Subcutaneous adipose tissue (tissue), 4 donors: ENCODE measurements around the gene SKI. TPM values are rescaled to one million over a fixed set of nuclear protein-coding genes. Genes with fewer than 3 reads are reported as not detected.

Experiments used
- total RNA-seq, 4 donors: library from RNA; depleted of rRNA; stranded (reverse); fragments of >200 nt; gene quantifications; one replicate each; pipeline ENCODE4 v1.1.0, GENCODE V29; 2016

SKI gene
- total RNA-seq, 4 donors from 2014 or later: 24.3 to 67.6 (median 27.8) TPM

Other genes with a start within 250 kb of the SKI start
- gene CFAP74, start 224.5 kb upstream of the SKI start, total RNA-seq: under 1 TPM in 1 of 4 donors, not detected in 3; 0.16 TPM
- gene GABRD, start 209.0 kb upstream of the SKI start, total RNA-seq: 1 to 10 TPM in 1 of 4 donors, not detected in 3; 1.3 TPM
- 1 to 10 TPM in 2 of 4 donors, under 1 TPM in 1, not detected in 1; 0.49 to 1.9 (median 1.1) TPM for gene PRKCZ, start 177.9 kb upstream of the SKI start, total RNA-seq
- 10 to 100 TPM; 15.8 to 41.1 (median 34.1) TPM for gene FAAP20, start 33.5 kb upstream of the SKI start, total RNA-seq
- gene MORN1, start 163.2 kb downstream of the SKI start, total RNA-seq: 1 to 10 TPM; 2.8 to 9.6 (median 4.3) TPM
- 10 to 100 TPM; 60.5 to 92.3 (median 76.4) TPM for gene RER1, start 163.5 kb downstream of the SKI start, total RNA-seq
- 10 to 100 TPM; 16.0 to 45.0 (median 27.3) TPM for gene PEX10, start 184.2 kb downstream of the SKI start, total RNA-seq
- under 1 TPM in 2 of 4 donors, not detected in 2; 0.22 to 0.68 TPM for gene PLCH2, start 248.0 kb downstream of the SKI start, total RNA-seq